HCT116 (cell line): Measurements from ENCODE around the gene RNF220. TPM values are rescaled to one million over a fixed set of nuclear protein-coding genes. Genes with fewer than 3 reads are reported as not detected.

ENCODE experiments used
- ATAC-seq: fragments of 200-7000 bp; cut with Tn5 transposase; 2 replicates; pipeline ENCODE4 v1.9.1; 2020; ENCODE audit warnings: mild to moderate bottlenecking, moderate library complexity
- BruUV-seq: library from RNA; stranded (reverse); fragments of 400-500 nt; replicated peaks from 2 replicates; lab custom pipeline; 2021; lab: Mats Ljungman, UMichigan
- CTCF ChIA-PET: fragments of 300-600 bp; sonication (Branson Sonifier 250); formaldehyde crosslinking; loops from one replicate; lab custom pipeline; 2021; ENCODE audit warnings: antibody characterized with exemption; lab: Charles Lee
- POLR2A ChIA-PET: fragments of 300-600, 350-600 bp; sonication (Branson Sonifier 250); formaldehyde crosslinking; loops from one replicate; lab custom pipeline; 2021; ENCODE audit warnings: antibody characterized with exemption; lab: Charles Lee
- RAD21 ChIA-PET, 2 experiments: fragments of 300-600 bp; sonication (Branson Sonifier 250); formaldehyde crosslinking; loops; one replicate each; lab custom pipeline; 2023; ENCODE audit warnings: low total read pairs in 2 of 2; ENCODE audit not compliant: uncharacterized antibody in 2 of 2, unreplicated experiment in 2 of 2, low non-redundant PET in 1 of 2; lab: Charles Lee
- DNase-seq: peaks from one replicate; pipeline ENCODE4 v3.0.0-alpha.2; 2010; ENCODE audit warnings: low read depth, low spot score
- H2AFZ ChIP-seq: fragments of 200-600 bp; shearing (Covaris generic), sonication (generic); 2 replicates; pipeline ENCODE4 v1.6.1; 2017; ENCODE audit warnings: low read depth, mixed run types, mixed read lengths, antibody characterized with exemption, low read length; ENCODE audit not compliant: poor library complexity, severe bottlenecking
- H3K27ac ChIP-seq: 2 replicates; pipeline ENCODE4 v1.5.1; 2012; ENCODE audit warnings: low read depth, low read length
- H3K27me3 ChIP-seq: fragments of 200-600 bp; sonication (generic); 2 replicates; pipeline ENCODE4 v1.6.1; 2016; ENCODE audit warnings: mixed run types, low read length, mixed read lengths; ENCODE audit not compliant: insufficient read depth
- H3K36me3 ChIP-seq, 2 experiments: fragments of 200-500 bp in 1 of 2; fragments of 200-600 bp in 1 of 2; sonication (Bioruptor generic) in 1 of 2; sonication (generic) in 1 of 2; 2 replicates each; pipeline versions ENCODE4 v1.5.1 to v1.6.1; 2014 to 2016; ENCODE audit warnings: low read length in 2 of 2, inconsistent platforms in 1 of 2, mixed read lengths in 1 of 2, mixed run types in 1 of 2; ENCODE audit not compliant: insufficient read depth in 2 of 2, control insufficient read depth in 1 of 2
- H3K4me1 ChIP-seq, 2 experiments: fragments of 200-600 bp in 1 of 2; sonication (generic) in 1 of 2; 2 replicates each; pipeline versions ENCODE4 v1.5.1 to v1.6.1; 2012 to 2017; ENCODE audit warnings: low read length in 2 of 2, inconsistent platforms in 1 of 2, mild to moderate bottlenecking in 1 of 2, mixed read lengths in 1 of 2, mixed run types in 1 of 2, moderate library complexity in 1 of 2; ENCODE audit not compliant: insufficient read depth in 2 of 2, control insufficient read depth in 1 of 2
- H3K4me2 ChIP-seq: fragments of 200-600 bp; sonication (generic); 2 replicates; pipeline ENCODE4 v1.6.1; 2017; ENCODE audit warnings: mixed run types, low read length, mixed read lengths
- H3K4me3 ChIP-seq, 2 experiments: fragments of 200-600 bp in 1 of 2; sonication (generic) in 1 of 2; replicated peaks in 1 of 2; 2 replicates each; pipeline ENCODE4 v1.5.1; 2011 to 2016; ENCODE audit warnings: low read length in 2 of 2, control low read depth in 1 of 2, low read depth in 1 of 2, mild to moderate bottlenecking in 1 of 2, mixed read lengths in 1 of 2, mixed run types in 1 of 2
- H3K79me2 ChIP-seq: fragments of 200-600 bp; sonication (generic); 2 replicates; pipeline ENCODE4 v1.6.1; 2017; ENCODE audit warnings: mild to moderate bottlenecking, mixed run types, low read length, moderate library complexity, mixed read lengths; ENCODE audit not compliant: insufficient read depth
- H3K9ac ChIP-seq: fragments of 200-600 bp; sonication (generic); 2 replicates; pipeline ENCODE4 v1.6.1; 2016; ENCODE audit warnings: low read length, mixed read lengths
- H3K9me2 ChIP-seq: fragments of 200-600 bp; sonication (generic), shearing (Covaris generic); 2 replicates; pipeline ENCODE4 v1.6.1; 2017; ENCODE audit warnings: mixed run types, mild to moderate bottlenecking, moderate library complexity; ENCODE audit not compliant: insufficient read depth
- H3K9me3 ChIP-seq, 2 experiments: fragments of 200-500 bp in 1 of 2; fragments of 200-600 bp in 1 of 2; sonication (Bioruptor generic) in 1 of 2; sonication (generic) in 1 of 2; 2 replicates each; pipeline ENCODE4 v1.6.1; 2014 to 2017; ENCODE audit warnings: low read length in 2 of 2, mixed read lengths in 2 of 2, inconsistent platforms in 1 of 2, low read depth in 1 of 2, mild to moderate bottlenecking in 1 of 2, mixed run types in 1 of 2, moderate library complexity in 1 of 2; ENCODE audit not compliant: control insufficient read depth in 1 of 2, insufficient read depth in 1 of 2
- H4K20me1 ChIP-seq: fragments of 200-600 bp; sonication (generic), shearing (Covaris generic); 2 replicates; pipeline ENCODE4 v1.6.1; 2017; ENCODE audit warnings: mixed run types, mild to moderate bottlenecking, moderate library complexity; ENCODE audit not compliant: insufficient read depth
- CBX3 ChIP-seq: IDR thresholded peaks from 2 replicates; pipeline ENCODE4 v1.6.1; 2012; ENCODE audit warnings: low read depth
- CEBPB ChIP-seq: IDR thresholded peaks from 2 replicates; pipeline ENCODE4 v1.6.1; 2012; ENCODE audit warnings: low read depth
- EGR1 ChIP-seq: IDR thresholded peaks from 2 replicates; pipeline ENCODE4 v1.6.1; 2012; ENCODE audit warnings: low read depth
- ELF1 ChIP-seq: IDR thresholded peaks from 2 replicates; pipeline ENCODE4 v1.6.1; 2012; ENCODE audit warnings: low read depth, borderline replicate concordance
- EZH2 ChIP-seq: fragments of 200-600 bp; sonication (generic); IDR thresholded peaks from 2 replicates; pipeline ENCODE4 v1.6.1; 2017; ENCODE audit warnings: antibody characterized with exemption, mixed run types
- JUND ChIP-seq: IDR thresholded peaks from 2 replicates; pipeline ENCODE4 v1.6.1; 2012
- POLR2A ChIP-seq: IDR thresholded peaks from 2 replicates; pipeline ENCODE4 v1.7.0; 2011; ENCODE audit warnings: borderline replicate concordance; ENCODE audit not compliant: insufficient read depth, insufficient read length; ENCODE audit errors: extremely low read depth
- RAD21 ChIP-seq: IDR thresholded peaks from 2 replicates; pipeline ENCODE4 v1.6.1; 2012; ENCODE audit warnings: low read depth, mild to moderate bottlenecking
- SIN3A ChIP-seq: IDR thresholded peaks from 2 replicates; pipeline ENCODE4 v1.6.1; 2012; ENCODE audit warnings: low read depth
- SRF ChIP-seq: IDR thresholded peaks from 2 replicates; pipeline ENCODE4 v1.6.1; 2012; ENCODE audit warnings: low read depth
- TCF7L2 ChIP-seq: IDR thresholded peaks from 2 replicates; pipeline ENCODE4 v1.7.0; 2011; ENCODE audit warnings: borderline replicate concordance, inconsistent platforms; ENCODE audit not compliant: insufficient read depth, insufficient read length; ENCODE audit errors: extremely low read depth
- YY1 ChIP-seq: IDR thresholded peaks from 2 replicates; pipeline ENCODE4 v1.6.1; 2011; ENCODE audit warnings: low read length, low read depth, moderate library complexity, mild to moderate bottlenecking; ENCODE audit not compliant: insufficient replicate concordance; ENCODE audit errors: extremely low read depth
- ZFX ChIP-seq: fragments of 450-650 bp; IDR thresholded peaks from 2 replicates; pipeline ENCODE4 v1.6.1; 2017
- ZNF274 ChIP-seq: fragments of 200-500 bp; sonication (Bioruptor generic); IDR thresholded peaks from 2 replicates; pipeline ENCODE4 v1.6.1; 2014; ENCODE audit warnings: mild to moderate bottlenecking, low read depth, low read length, inconsistent platforms
- intact Hi-C: fragments of 100-400 bp; cut with micrococcal nuclease; formaldehyde crosslinking; loops from 2 replicates; pipeline ENCODE4 v1.10.0; 2022
- total RNA-seq: library from RNA; stranded (reverse); gene quantifications from one replicate; pipeline ENCODE4 v1.2.1, GENCODE V29; 2021; ENCODE audit not compliant: unreplicated experiment
- TF ChIP-seq, protein P1 (sequence below): IDR thresholded peaks from 2 replicates; pipeline ENCODE4 v1.6.1; 2012
- TF ChIP-seq, protein P2 (sequence below): IDR thresholded peaks from 2 replicates; pipeline ENCODE4 v1.6.1; 2012
- TF ChIP-seq, protein P3 (sequence below): IDR thresholded peaks from 2 replicates; pipeline ENCODE4 v1.6.1; 2012; ENCODE audit warnings: low read depth

The RNF220 gene
- total RNA-seq, 1 experiment from 2014 or later, result 84.5 TPM

DNA sequence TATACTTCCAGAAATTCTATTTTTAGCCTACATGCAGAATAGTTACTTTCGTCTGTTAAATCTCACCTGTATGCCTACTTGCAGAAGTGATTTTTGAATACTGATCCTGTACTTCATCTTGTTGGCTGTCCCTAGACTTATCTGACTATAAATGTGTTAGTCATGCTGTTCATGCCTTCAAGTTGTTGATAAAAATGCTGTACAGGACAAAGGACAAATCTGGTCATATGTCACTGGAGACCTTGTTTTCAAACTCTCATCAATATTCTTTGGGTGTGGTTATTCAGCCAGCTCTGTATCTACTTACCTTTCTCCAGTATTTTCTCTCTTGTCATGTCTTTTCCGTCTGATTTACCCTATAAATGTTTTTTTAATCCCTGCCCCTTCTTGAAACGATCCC is 132.9 kb downstream of the RNF220 start:
- ATAC-seq, result no peak
- intact Hi-C loops, result no loop called here
- H4K20me1 ChIP-seq, result no peaks in the 10 kb centered on the region
- POLR2A ChIA-PET, result interaction anchor here (1.2 kb wide), 1 partner anchor 9 kb away, joined by 3 read pairs; no protein-coding TSS in a partner anchor
- no peak overlapping the region for H2AFZ ChIP-seq
- no peaks in the 10 kb centered on the region for H3K79me2 ChIP-seq
- DNase-seq, result no peak
- no peaks in the 10 kb centered on the region for H3K9me3 ChIP-seq
- no peaks in the 10 kb centered on the region for H3K27me3 ChIP-seq
- no peak overlapping the region for H3K27ac ChIP-seq
- no peaks in the 10 kb centered on the region for H3K36me3 ChIP-seq
- H3K4me2 ChIP-seq, result no peak overlapping the region
- RAD21 ChIA-PET, result no interaction called here
- no peak overlapping the region for H3K9ac ChIP-seq
- H3K4me3 ChIP-seq, result no peak overlapping the region
- no TSS peak for BruUV-seq
- TF ChIP-seq, protein P1, sequence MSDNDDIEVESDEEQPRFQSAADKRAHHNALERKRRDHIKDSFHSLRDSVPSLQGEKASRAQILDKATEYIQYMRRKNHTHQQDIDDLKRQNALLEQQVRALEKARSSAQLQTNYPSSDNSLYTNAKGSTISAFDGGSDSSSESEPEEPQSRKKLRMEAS, result no peak
- TF ChIP-seq SIN3A (no peak), TCF7L2 (no peak), SRF (no peak), CEBPB (no peak), EZH2 (no peak), POLR2A (no peak), RAD21 (no peak), JUND (no peak)
- TF ChIP-seq, protein P2, sequence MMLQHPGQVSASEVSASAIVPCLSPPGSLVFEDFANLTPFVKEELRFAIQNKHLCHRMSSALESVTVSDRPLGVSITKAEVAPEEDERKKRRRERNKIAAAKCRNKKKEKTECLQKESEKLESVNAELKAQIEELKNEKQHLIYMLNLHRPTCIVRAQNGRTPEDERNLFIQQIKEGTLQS, result no peak
- CTCF ChIA-PET, result no interaction called here
- H3K9me2 ChIP-seq, result no peaks in the 10 kb centered on the region
- H3K4me1 ChIP-seq, result peaks cover 1 to 13% of the 10 kb centered on the region in 2 experiments; a peak in 3 of 4 replicates

DNA sequence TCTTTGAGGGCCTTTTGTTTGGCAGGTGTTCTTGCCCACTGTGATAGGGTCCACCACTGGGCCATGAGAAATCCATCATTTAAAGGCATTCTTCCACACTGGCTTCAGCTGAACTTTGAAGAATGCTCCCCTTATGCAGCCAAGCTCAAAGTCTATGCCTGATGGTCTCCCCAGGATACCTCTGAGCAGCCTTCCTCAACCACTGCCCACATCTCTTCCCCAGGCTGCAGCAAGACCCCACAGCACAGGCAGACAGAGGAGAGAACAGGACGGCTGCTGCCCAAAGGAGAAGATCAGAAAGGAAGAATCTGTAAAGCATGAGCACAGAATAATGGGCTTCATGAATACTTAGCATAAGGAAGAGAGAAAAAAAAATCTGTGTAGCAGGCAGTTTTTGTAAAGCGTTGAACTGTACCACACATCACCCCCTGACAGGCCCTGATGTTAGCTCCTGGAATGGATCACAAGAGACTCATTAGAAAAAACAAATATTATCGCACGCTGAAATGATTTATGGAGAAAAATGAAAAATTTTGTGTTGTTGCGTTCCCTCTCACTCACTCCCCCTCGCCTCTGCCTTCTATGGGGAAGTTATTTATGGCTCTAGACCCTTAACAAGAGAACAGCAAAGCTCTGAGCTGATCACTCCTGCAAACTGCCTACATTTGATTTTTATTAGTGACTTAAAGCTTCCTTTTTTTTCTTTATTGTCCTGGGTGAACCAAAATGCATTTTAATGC is 135.1 kb downstream of the RNF220 start:
- ChIA-PET RAD21 (no interaction called here), CTCF (no interaction called here), POLR2A (no interaction called here)
- ATAC-seq, result no peak
- no peaks in the 10 kb centered on the region for H3K9me2 ChIP-seq
- H3K79me2 ChIP-seq, result no peaks in the 10 kb centered on the region
- H3K27me3 ChIP-seq, result no peaks in the 10 kb centered on the region
- no TSS peak for BruUV-seq
- H3K36me3 ChIP-seq, result no peaks in the 10 kb centered on the region
- H3K27ac ChIP-seq, result no peak overlapping the region
- H3K9ac ChIP-seq, result no peak overlapping the region
- no peaks in the 10 kb centered on the region for H4K20me1 ChIP-seq
- no peak for DNase-seq
- H2AFZ ChIP-seq, result no peak overlapping the region
- no peaks in the 10 kb centered on the region for H3K9me3 ChIP-seq
- H3K4me2 ChIP-seq, result no peak overlapping the region
- no peak overlapping the region for H3K4me3 ChIP-seq
- intact Hi-C loops, result no loop called here
- peaks cover 4 to 22% of the 10 kb centered on the region in 2 experiments for H3K4me1 ChIP-seq
- TF ChIP-seq ZFX (no peak), ZNF274 (no peak), EGR1 (no peak), CEBPB (no peak), YY1 (no peak), ELF1 (no peak), CBX3 (no peak), SRF (no peak)
- TF ChIP-seq, protein P3, sequence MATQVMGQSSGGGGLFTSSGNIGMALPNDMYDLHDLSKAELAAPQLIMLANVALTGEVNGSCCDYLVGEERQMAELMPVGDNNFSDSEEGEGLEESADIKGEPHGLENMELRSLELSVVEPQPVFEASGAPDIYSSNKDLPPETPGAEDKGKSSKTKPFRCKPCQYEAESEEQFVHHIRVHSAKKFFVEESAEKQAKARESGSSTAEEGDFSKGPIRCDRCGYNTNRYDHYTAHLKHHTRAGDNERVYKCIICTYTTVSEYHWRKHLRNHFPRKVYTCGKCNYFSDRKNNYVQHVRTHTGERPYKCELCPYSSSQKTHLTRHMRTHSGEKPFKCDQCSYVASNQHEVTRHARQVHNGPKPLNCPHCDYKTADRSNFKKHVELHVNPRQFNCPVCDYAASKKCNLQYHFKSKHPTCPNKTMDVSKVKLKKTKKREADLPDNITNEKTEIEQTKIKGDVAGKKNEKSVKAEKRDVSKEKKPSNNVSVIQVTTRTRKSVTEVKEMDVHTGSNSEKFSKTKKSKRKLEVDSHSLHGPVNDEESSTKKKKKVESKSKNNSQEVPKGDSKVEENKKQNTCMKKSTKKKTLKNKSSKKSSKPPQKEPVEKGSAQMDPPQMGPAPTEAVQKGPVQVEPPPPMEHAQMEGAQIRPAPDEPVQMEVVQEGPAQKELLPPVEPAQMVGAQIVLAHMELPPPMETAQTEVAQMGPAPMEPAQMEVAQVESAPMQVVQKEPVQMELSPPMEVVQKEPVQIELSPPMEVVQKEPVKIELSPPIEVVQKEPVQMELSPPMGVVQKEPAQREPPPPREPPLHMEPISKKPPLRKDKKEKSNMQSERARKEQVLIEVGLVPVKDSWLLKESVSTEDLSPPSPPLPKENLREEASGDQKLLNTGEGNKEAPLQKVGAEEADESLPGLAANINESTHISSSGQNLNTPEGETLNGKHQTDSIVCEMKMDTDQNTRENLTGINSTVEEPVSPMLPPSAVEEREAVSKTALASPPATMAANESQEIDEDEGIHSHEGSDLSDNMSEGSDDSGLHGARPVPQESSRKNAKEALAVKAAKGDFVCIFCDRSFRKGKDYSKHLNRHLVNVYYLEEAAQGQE, result no peak
